ENCODE measurements around the gene NIN. TPM values are rescaled to one million over a fixed set of nuclear protein-coding genes. Genes with fewer than 3 reads are reported as not detected.

Gene NIN
- total RNA-seq, 4 donors from 2014 or later: 16.2 to 49.3 (median 29.2) TPM

GRCh38 chr14:50798048-50798421 is 32.9 kb downstream of the NIN start:
- peaks cover 25 to 29% of the 10 kb centered on the region in 2 donors for H3K4me1 ChIP-seq

DNA sequence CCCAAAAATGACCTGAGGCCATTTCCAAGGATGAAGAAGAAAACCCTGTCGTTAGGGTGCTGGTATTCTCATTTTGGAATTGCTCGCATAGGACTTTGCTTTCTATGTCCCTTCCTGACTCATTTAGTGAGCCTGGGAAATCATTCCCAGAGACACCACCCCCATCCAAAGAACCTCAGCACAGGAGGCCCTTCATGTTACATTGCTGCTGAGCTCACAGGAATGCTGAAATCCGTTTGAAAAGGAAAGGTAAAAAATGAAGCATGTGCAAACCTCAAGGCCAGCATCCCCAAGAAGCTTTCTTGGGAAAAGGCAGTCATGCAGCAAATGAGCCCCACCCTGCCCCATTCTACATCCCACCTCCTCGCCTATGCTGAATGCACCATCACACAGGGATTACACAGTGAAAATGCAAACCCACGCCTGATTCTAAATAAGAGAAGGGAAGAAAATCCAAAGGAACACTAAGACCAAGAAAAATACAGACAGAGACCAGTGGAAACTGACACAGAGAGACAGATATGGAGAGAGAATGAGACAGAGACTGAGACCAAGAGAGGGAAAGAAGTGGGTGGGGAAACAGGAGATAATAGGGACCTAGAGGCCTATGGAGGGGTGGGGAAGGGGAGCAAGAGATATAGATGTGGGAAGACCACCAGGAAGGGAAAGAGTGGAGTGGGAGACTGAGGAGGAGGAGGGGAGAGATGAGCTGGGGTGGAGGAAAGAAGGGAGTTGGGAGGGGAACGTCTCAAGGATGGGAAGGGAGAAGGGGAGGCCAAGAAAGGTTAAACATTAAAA is 33.5 kb downstream of the NIN start:
- no peak overlapping the region for H3K4me3 ChIP-seq
- no peaks in the 10 kb centered on the region for H3K36me3 ChIP-seq
- no peaks in the 10 kb centered on the region for H3K27me3 ChIP-seq
- no peak overlapping the region for H3K27ac ChIP-seq
- DNase-seq (no peak), ATAC-seq (no peak)
- in situ Hi-C loops (cut with MboI; ENCODE audit: low sequenced_read_pairs in 4 of 4): loop anchor here in 2 of 4 donors (25.0 kb wide), 1 partner anchor 485 kb away; the partner anchor contains the start of genes DMAC2L (in 2 of the 2) and L2HGDH (in 2 of the 2)
- intact Hi-C loops (cut with DNase I; ENCODE audit: low total_unique reads): no loop called here
- peaks cover 26 to 31% of the 10 kb centered on the region in 2 donors for H3K4me1 ChIP-seq
- H3K9me3 ChIP-seq: no peaks in the 10 kb centered on the region
- TF ChIP-seq, protein P1, sequence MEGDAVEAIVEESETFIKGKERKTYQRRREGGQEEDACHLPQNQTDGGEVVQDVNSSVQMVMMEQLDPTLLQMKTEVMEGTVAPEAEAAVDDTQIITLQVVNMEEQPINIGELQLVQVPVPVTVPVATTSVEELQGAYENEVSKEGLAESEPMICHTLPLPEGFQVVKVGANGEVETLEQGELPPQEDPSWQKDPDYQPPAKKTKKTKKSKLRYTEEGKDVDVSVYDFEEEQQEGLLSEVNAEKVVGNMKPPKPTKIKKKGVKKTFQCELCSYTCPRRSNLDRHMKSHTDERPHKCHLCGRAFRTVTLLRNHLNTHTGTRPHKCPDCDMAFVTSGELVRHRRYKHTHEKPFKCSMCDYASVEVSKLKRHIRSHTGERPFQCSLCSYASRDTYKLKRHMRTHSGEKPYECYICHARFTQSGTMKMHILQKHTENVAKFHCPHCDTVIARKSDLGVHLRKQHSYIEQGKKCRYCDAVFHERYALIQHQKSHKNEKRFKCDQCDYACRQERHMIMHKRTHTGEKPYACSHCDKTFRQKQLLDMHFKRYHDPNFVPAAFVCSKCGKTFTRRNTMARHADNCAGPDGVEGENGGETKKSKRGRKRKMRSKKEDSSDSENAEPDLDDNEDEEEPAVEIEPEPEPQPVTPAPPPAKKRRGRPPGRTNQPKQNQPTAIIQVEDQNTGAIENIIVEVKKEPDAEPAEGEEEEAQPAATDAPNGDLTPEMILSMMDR (IDR thresholded peaks at IDR 0.05 in 4 of 5, conservative IDR thresholded peaks at IDR 0.05 in 1 of 5): no peak
- TF ChIP-seq POLR2A (IDR thresholded peaks at IDR 0.05): no peak

More at GRCh38 chr14:50798048-50798421, 32.9 kb downstream of the NIN start:
- intact Hi-C loops (cut with DNase I; ENCODE audit: low total_unique reads) (no loop called here), in situ Hi-C loops (cut with MboI; ENCODE audit: low sequenced_read_pairs in 4 of 4) (loop anchor here in 2 of 4 donors (25.0 kb wide), 1 partner anchor 486 kb away; the partner anchor contains the start of genes DMAC2L (in 2 of the 2) and L2HGDH (in 2 of the 2))
- Histone ChIP-seq H3K27ac (no peak overlapping the region), H3K36me3 (no peaks in the 10 kb centered on the region), H3K9me3 (no peaks in the 10 kb centered on the region), H3K27me3 (no peaks in the 10 kb centered on the region), H3K4me3 (no peak overlapping the region)
- no peak for DNase-seq
- ATAC-seq: no peak
- TF ChIP-seq, protein P1 (IDR thresholded peaks at IDR 0.05 in 4 of 5, conservative IDR thresholded peaks at IDR 0.05 in 1 of 5): no peak

GRCh38 chr14:50796390-50796789 is 34.6 kb downstream of the NIN start:
- H3K4me3 ChIP-seq: no peak overlapping the region
- H3K27ac ChIP-seq: no peak overlapping the region
- H3K9me3 ChIP-seq: no peaks in the 10 kb centered on the region
- ATAC-seq: no peak
- H3K27me3 ChIP-seq: no peaks in the 10 kb centered on the region
- DNase-seq: no peak
- no peaks in the 10 kb centered on the region for H3K36me3 ChIP-seq
- TF ChIP-seq, protein P1 (IDR thresholded peaks at IDR 0.05 in 4 of 5, conservative IDR thresholded peaks at IDR 0.05 in 1 of 5): no peak
- peaks cover 22 to 36% of the 10 kb centered on the region in 2 donors for H3K4me1 ChIP-seq
- in situ Hi-C loops (cut with MboI; ENCODE audit: low sequenced_read_pairs in 4 of 4) (loop anchor here in 2 of 4 donors (25.0 kb wide), 1 partner anchor 484 kb away; the partner anchor contains the start of genes DMAC2L (in 2 of the 2) and L2HGDH (in 2 of the 2)), intact Hi-C loops (cut with DNase I; ENCODE audit: low total_unique reads) (no loop called here)

GRCh38 chr14:50795909-50796308 is 35.1 kb downstream of the NIN start:
- Histone ChIP-seq H3K9me3 (no peaks in the 10 kb centered on the region), H3K4me3 (no peak overlapping the region), H3K27me3 (no peaks in the 10 kb centered on the region), H3K36me3 (no peaks in the 10 kb centered on the region), H3K4me1 (peaks cover 23 to 37% of the 10 kb centered on the region in 2 donors), H3K27ac (peak overlapping the region in 1 of 4 donors; percentile 82)
- ATAC-seq (no peak), DNase-seq (no peak)
- TF ChIP-seq, protein P1 (IDR thresholded peaks at IDR 0.05 in 4 of 5, conservative IDR thresholded peaks at IDR 0.05 in 1 of 5): no peak
- TF ChIP-seq POLR2A (IDR thresholded peaks at IDR 0.05): no peak
- intact Hi-C loops (cut with DNase I; ENCODE audit: low total_unique reads): no loop called here
- in situ Hi-C loops (cut with MboI; ENCODE audit: low sequenced_read_pairs in 4 of 4): loop anchor here in 2 of 4 donors (25.0 kb wide), 1 partner anchor 484 kb away; the partner anchor contains the start of genes DMAC2L (in 2 of the 2) and L2HGDH (in 2 of the 2)
